CD4-positive, alpha-beta T cell treated with Interleukin-10 for 1 hour (primary cell): ENCODE data around the gene CTNNA1.
"Not testable (repeated sequence)": the region's sequence is repeated elsewhere in the genome, so short reads cannot be mapped to it uniquely, and the experiment has no call there.

ENCODE experiments used
- DNase-seq: peaks from one replicate; pipeline ENCODE4 v3.0.0-alpha.2; 2020

CTNNA1 gene

DNA sequence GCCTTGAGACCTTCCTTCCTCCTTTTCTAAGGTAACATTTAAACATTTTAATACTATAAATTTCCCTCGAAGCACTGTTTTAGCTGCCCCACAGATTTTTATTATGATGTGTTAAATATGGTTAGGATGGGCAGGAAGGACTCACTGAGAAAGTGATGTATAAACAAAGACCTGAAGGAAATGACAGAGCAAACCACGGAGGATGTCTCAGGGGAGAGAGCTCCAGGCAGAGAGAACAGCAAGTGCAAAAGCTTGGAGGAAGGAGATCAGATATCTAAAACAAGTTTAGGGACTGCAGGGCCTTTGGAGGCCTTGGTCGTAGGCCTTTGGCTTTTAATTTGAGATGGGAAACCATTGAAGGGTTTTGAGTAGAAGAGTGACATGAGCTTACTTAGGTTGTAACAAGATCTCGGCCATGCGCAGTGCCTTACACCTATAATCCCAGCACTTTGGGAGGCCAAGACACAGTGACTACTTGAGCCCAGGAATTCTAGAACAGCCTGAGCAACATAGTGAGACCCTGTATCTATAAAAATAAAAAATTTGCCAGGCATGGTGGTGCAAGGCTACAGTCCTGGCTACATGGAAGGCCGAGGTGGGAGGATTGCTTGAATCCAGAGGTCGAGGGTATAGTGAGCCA, 157.4 kb downstream of the CTNNA1 start:
- DNase-seq = no peak

GRCh38 chr5:138911441-138911840, 158.2 kb downstream of the CTNNA1 start:
- no peak for DNase-seq

- DNase-seq = no peak
Measured at GRCh38 chr5:138912093-138912492, 158.9 kb downstream of the CTNNA1 start.

- DNase-seq = no peak
Measured at GRCh38 chr5:138913773-138914172, 160.5 kb downstream of the CTNNA1 start.

GRCh38 chr5:138914338-138914737, 161.1 kb downstream of the CTNNA1 start:
- DNase-seq = no peak

- DNase-seq = no peak
Measured at GRCh38 chr5:138918686-138919085, 165.5 kb downstream of the CTNNA1 start.

GRCh38 chr5:138920181-138920580, 167.0 kb downstream of the CTNNA1 start:
- DNase-seq = no peak

GRCh38 chr5:138921362-138921761, 168.1 kb downstream of the CTNNA1 start:
- not testable (repeated sequence) for DNase-seq

GRCh38 chr5:138922494-138922893, 169.3 kb downstream of the CTNNA1 start:
- no peak for DNase-seq

DNA sequence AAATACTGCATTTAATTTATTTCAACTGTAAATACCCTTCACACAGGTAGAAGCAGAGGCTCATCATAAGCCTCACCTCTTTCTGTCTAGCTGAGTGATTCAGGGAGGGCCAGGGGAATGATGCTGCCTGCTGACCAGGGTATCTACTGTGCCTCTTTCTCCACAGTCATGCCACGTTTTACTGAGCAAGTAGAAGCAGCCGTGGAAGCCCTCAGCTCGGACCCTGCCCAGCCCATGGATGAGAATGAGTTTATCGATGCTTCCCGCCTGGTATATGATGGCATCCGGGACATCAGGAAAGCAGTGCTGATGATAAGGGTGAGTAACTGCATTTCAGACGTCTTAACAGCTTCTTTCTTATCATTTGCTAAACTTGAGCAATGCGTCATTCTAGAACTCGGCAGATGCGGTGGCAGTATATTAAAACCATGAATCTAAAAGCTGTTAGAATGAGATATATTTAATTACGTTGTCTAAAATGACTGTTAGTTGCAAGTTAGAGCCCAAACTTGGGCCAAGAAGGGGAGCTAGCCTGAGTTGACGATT, 171.9 kb downstream of the CTNNA1 start:
- DNase-seq = no peak

GRCh38 chr5:138926257-138926656, 173.0 kb downstream of the CTNNA1 start:
- DNase-seq = no peak

- DNase-seq = no peak
Measured at GRCh38 chr5:138926688-138927448, 173.6 kb downstream of the CTNNA1 start.

DNA sequence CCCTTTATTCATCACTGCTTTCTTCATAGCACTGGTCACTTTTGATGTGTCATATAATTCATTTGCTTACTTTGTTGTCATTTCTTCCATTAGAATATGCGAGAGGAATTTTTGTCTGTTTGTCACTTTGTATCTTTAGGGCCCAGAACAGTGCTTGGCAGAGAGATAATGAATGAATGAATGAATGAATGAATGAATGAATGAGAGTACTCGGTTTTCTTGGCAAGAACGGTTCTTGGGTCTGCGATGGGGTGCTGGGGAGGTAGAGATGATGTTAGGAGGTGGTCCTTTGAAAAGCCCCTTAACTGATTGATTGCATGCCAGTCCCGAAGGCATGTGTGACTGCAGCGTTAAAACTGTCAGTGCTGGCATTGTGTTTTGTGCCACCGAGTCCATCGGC, 174.3 kb downstream of the CTNNA1 start:
- no peak for DNase-seq

DNA sequence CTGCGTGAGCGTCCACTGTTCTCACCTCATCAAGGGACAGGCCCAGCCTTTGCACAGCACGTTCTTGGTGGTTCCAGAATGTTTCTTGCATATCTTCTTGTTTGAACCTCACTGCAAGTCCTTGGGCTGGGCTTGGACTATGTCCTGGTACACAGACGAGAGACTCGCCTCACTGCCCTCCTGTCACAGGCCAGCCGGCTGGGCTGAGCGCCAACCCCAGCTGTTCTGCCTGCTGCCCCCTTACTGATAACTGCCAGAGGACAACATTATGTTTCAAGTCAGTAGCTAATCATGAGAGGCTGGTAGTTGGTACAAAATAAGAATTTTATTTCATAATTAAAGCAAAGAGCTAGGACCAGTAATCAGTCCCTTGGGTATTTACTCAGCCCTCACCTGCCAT, 174.8 kb downstream of the CTNNA1 start:
- DNase-seq = no peak

GRCh38 chr5:138929571-138929955, 176.3 kb downstream of the CTNNA1 start:
- no peak for DNase-seq

DNA sequence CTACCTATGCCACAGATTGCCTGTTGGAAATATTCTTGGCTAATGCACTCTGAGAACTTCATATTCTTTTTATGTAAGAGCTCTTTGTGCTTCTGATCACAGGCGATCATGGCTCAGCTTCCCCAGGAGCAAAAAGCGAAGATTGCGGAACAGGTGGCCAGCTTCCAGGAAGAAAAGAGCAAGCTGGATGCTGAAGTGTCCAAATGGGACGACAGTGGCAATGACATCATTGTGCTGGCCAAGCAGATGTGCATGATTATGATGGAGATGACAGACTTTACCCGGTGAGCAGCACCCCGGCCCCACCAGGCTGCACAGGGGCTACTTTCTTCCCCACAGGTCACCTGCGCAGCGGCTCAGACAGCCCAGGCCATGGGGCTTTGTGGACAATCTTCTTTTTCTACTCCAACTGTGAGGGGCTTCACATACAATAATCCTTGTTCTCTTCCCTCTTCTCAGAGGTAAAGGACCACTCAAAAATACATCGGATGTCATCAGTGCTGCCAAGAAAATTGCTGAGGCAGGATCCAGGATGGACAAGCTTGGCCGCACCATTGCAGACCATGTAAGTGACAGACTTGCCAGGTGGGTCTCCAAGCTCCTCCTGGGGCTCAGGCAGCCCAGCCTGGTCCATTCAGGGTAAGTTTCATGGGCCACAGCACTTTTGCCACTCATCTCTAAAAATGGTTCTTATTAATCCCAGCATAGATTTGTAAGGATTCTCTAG, 177.3 kb downstream of the CTNNA1 start:
- DNase-seq = no peak

DNA sequence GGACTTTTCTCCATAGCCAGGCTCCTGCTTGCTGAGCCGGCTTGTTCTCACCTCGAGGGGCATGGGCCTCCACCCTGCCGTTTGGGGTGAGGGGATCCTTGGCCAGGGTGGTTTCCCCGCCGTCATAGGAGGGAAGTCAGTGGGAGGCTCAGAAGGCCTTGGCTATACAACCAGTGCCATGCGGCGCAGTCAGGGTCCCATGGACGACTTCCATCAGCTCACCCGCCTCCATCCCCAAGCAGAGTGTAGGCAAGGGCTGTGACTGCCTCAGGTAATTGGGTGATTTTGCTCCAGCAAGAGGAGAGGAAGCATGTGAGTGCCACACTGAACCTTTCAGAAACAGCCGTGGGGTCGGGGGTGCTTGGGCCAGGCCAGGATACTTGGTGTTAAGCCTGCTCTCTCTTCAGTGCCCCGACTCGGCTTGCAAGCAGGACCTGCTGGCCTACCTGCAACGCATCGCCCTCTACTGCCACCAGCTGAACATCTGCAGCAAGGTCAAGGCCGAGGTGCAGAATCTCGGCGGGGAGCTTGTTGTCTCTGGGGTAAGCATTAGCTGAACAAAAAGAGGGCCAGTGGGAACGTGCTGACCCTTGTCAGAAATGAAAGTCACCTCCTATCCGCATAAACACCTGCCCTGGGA, 179.1 kb downstream of the CTNNA1 start:
- DNase-seq = no peak

GRCh38 chr5:138933522-138934290, 180.5 kb downstream of the CTNNA1 start:
- DNase-seq = no peak

- no peak for DNase-seq
Measured at GRCh38 chr5:138934971-138935370, 181.7 kb downstream of the CTNNA1 start.

- no peak for DNase-seq
Measured at GRCh38 chr5:138935466-138935865, 182.2 kb downstream of the CTNNA1 start.

- DNase-seq = no peak
Measured at GRCh38 chr5:138936225-138936967, 183.2 kb downstream of the CTNNA1 start.

- no peak for DNase-seq
Measured at GRCh38 chr5:138936968-138937345, 183.7 kb downstream of the CTNNA1 start.
